Panc1 (cell line): ENCODE data around the gene AGBL5.

Source experiments
- POLR2AphosphoS5 ChIP-seq: IDR thresholded peaks from 2 replicates; pipeline ENCODE4 v1.6.1; 2012; ENCODE audit warnings: mild to moderate bottlenecking, low read depth, low read length, moderate library complexity
- SIN3A ChIP-seq: IDR thresholded peaks from 2 replicates; pipeline ENCODE4 v1.6.1; 2012; ENCODE audit warnings: low read depth, mild to moderate bottlenecking, low read length, moderate library complexity, borderline replicate concordance; ENCODE audit not compliant: insufficient read depth
- TCF7L2 ChIP-seq: IDR thresholded peaks from 2 replicates; pipeline ENCODE4 v1.6.1; 2011; ENCODE audit warnings: mild to moderate bottlenecking, low read depth, low read length, inconsistent platforms
- TF ChIP-seq, protein P1 (sequence below): fragments of 450-650 bp; IDR thresholded peaks from 2 replicates; pipeline ENCODE4 v1.5.1; 2017; ENCODE audit warnings: mild to moderate bottlenecking

GRCh38 chr2:27032495-27033252 is 18.8 kb upstream of the AGBL5 start, which contains the start of gene TMEM214:
- TF ChIP-seq SIN3A (peak; percentile 79; the same call in 1 of the 2 replicates), POLR2AphosphoS5 (peak; percentile 75), TCF7L2 (no peak)
- TF ChIP-seq, protein P1, sequence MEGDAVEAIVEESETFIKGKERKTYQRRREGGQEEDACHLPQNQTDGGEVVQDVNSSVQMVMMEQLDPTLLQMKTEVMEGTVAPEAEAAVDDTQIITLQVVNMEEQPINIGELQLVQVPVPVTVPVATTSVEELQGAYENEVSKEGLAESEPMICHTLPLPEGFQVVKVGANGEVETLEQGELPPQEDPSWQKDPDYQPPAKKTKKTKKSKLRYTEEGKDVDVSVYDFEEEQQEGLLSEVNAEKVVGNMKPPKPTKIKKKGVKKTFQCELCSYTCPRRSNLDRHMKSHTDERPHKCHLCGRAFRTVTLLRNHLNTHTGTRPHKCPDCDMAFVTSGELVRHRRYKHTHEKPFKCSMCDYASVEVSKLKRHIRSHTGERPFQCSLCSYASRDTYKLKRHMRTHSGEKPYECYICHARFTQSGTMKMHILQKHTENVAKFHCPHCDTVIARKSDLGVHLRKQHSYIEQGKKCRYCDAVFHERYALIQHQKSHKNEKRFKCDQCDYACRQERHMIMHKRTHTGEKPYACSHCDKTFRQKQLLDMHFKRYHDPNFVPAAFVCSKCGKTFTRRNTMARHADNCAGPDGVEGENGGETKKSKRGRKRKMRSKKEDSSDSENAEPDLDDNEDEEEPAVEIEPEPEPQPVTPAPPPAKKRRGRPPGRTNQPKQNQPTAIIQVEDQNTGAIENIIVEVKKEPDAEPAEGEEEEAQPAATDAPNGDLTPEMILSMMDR, result no peak
